GM18526 (cell line): ENCODE results near the gene CYB5RL.
A peak's percentile ranks its signal among the peaks of the same experiment; 100 is the strongest.

Experiments
- POLR2A ChIP-seq: IDR thresholded peaks from 3 replicates; pipeline ENCODE4 v1.6.1; 2011; ENCODE audit not compliant: insufficient read length; ENCODE audit errors: extremely low read depth

Gene CYB5RL, protein sequence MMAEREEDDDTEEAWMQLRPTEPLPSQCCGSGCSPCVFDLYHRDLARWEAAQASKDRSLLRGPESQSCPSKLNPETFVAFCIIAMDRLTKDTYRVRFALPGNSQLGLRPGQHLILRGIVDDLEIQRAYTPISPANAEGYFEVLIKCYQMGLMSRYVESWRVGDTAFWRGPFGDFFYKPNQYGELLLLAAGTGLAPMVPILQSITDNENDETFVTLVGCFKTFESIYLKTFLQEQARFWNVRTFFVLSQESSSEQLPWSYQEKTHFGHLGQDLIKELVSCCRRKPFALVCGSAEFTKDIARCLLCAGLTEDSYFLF

DNA sequence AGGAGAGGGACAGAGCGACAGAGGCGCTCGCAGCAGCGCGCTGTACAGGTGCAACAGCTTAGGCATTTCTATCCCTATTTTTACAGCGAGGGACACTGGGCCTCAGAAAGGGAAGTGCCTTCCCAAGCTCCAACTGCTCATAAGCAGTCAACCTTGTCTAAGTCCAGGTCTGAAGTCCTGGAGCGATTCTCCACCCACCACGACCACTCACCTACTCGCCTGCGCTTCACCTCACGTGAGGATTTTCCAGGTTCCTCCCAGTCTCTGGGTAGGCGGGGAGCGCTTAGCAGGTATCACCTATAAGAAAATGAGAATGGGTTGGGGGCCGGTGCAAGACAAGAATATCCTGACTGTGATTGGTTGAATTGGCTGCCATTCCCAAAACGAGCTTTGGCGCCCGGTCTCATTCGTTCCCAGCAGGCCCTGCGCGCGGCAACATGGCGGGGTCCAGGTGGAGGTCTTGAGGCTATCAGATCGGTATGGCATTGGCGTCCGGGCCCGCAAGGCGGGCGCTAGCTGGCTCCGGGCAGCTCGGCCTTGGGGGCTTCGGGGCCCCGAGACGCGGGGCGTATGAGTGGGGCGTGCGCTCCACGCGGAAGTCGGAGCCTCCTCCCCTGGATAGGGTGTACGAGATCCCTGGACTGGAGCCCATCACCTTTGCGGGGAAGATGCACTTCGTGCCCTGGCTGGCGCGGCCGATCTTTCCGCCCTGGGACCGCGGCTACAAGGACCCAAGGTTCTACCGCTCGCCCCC, at the start of gene CYB5RL, which contains the start of gene MRPL37:
Gene CYB5RL (minus strand): TSS at position 266 of the 754 bp plus-strand sequence. CDS start 4,414 bp downstream, outside the sequence.
Gene MRPL37 (plus strand): TSS at position 403 of the 754 bp plus-strand sequence. CDS start 77 bp downstream, at position 480.
- TF ChIP-seq POLR2A = peak; percentile 88

DNA sequence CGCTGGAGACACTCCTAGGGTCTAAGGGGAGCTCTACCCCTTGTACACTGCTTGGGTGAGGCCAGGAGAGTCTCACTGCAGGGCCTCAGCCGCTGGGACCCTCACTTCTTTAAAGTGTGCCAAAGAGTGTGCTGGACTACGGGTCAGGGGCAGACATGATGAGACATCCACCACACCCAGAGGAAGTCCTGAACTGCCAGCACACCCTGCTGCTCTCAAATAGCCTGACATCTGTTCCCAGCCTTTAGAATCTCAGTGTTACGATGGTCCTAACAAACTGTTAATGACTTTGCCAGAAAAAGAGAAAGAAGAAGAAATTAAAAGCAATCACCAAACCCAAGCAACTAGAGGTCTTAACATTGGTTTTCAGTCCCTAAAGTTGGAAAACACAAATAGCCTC, 49.1 kb upstream of the CYB5RL start:
- no peak for TF ChIP-seq POLR2A

DNA sequence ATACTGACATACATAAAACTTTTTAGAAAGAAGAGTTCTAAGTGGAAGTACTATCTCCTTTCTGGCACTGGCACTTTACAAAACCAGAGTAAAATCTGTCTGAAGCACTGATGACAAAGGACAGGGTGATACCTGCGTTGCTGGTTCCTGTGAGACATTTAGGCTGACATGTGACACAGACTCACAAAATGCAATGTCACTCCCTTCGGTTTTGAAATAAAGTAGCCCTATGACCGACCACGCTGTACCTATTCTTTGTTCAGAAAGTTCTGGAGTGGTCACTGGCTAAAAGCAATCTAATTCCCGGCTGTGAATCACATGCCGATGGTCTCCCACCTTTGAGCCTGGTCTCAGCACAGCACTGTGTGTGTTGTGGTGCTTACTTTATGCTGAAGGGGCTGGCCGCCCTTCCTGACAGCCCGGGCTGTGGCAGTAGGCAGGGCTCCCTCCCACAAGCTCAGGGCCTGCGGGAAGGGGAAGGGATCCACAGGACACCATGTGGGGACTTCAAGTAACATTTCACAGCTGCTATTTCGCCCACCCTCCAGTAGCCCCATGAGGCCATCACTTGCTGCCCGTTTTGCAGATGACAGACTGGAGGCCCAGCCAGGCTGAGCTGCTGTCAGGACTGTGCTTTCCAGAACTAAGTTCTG, 48.2 kb upstream of the CYB5RL start:
- no peak for TF ChIP-seq POLR2A

DNA sequence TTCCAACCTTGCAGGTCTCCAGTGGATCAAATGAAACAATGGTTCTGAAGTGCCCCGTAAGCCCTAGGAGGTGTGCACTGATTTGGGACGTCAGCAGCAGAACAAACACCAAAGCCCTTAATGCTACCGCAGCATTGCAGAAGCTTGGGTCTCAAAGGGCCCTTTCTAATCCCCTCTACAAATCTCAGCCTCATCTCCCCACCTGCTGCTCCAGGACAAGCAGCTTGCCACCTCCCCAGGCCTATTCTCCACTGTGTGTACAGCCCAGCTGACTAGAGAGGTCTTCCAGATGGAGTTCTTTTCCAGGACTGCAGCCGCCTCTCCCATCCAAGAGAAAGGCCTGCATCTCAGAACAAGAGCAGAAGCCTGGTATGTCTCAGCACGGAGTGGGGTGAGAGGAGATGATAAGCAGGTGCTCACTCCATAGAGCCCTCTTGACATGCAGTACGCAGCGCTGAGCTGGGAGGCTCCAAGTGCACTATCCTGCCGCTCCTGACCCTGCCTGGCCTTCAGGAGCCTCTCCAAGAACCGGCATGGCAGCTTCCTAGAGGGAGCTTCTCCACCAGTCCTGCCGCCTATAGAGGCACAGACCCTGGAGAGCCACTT, 46.4 kb upstream of the CYB5RL start:
- no peak for TF ChIP-seq POLR2A

DNA sequence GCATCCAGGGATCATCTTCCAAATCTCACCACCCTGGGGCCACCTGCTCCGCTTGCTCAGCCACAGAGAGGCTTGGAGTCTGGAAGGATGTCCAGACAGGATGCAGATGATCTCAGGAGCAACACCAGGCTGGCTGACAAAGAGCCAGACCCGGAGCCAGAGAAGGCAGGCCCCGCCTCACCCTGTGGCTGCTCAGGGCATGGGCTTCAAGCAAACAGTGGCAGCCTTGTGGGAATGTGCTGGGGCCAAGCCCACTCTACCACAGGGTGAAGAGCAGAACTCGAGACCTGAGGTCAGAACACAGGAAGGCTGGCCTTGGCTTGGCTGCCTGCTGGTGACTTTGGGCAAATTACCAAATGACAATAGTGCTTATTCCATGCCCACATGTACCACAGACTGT, 45.7 kb upstream of the CYB5RL start:
- TF ChIP-seq POLR2A = no peak

DNA sequence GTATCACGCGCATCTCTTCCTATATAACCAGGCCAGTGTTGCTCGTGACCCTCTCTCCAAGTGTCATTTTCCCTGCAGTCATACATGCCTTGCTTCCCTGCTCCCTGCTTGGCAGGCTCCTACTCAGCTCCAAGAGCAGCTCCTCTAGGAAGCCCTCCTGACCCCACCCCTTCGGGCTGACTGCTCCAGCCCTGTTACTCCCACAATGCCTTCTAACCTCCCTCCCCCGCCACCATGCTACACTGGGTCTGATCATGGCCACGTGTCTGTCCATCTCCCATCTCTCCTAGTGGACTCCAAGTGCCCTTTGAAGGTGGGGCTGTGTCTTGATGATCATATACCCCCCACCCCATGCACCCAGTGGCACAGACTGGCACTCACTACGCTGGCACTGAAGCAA, 44.8 kb upstream of the CYB5RL start:
- no peak for TF ChIP-seq POLR2A

DNA sequence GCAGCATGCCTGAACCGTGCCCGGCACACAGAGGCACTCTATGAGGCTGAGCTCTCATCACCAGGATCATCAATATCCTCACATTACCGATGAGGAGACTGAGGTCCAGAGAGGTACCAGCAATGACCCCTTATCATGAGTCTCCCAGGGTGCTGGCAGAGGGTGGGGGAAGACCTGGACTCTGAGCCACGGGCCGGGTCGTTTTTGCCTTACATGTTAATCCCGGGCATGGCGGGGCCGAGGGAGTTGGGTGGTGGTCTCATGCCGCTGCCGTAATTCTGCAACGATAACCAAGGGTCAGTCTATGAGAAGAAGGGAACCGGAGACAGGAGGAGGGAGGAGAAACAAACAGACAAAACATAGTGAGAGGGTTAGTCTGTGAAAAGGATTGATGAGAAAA, 43.2 kb upstream of the CYB5RL start:
- no peak for TF ChIP-seq POLR2A

DNA sequence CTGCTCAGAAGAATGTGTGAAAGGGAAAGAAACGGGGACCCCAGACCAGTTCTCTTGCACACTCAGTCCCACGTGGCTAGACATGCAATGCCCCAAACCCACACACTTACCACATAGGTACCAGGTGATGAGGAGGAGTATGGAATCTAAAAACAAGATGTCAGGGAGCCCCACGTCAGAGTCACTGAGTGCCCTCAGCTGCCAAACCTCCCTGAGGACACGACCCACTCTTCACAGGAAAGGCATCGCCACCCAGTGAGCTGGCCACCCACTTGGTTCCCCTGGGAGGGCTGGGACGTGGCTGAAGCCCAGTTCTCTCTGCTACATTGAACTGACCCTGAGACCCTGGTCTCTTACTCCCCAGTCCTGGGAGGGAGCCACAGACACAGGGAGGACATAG, 41.5 kb upstream of the CYB5RL start:
- TF ChIP-seq POLR2A = no peak

DNA sequence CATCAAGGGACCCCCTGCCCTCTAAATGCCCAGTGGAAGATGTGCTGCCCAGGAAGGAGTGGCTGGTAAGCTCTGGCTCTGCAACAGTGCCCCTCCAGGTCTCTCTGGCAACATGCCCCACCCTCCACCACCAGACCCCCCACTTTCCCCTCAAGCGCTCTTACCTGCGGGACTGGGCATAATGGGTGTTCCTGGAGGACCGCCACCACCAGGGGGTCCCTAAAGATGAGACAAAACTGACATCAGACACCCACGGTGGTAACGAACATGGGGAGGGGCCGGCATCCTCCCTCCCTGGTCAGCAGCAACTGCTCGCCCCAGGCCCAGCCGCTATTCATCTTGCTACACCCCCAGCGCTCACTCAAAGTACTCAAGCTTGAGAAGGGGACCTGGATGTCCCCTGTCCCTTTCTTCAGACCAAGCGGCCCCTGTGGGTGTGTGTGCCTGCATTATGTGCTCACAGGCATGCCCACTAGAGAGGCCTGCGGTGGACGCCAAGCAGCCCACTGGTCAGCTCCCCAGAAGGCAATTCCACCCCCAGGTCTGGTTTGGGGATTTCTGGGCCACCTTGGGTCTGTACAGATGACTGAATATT, 41.0 kb upstream of the CYB5RL start:
- TF ChIP-seq POLR2A = no peak

DNA sequence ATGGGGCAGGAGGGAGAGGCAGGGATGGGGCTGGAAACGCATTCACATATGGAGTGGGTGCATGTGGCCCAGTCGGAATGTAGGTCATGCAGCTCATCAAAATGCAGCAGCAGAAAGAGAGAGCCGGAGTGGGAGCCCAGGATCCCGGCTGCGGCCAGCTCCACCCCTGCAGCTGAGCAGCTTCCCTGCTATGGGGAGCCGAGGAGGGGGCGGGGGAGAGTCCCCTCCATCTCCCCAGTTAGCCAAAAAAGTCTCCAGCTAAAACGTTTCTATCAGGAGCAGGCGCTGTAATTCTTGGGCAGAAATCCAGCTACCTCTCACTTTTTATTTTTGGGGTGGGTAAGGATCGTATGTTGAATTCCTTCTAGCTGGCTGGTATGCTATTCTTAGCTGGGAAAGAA, 39.8 kb upstream of the CYB5RL start:
- TF ChIP-seq POLR2A = no peak

DNA sequence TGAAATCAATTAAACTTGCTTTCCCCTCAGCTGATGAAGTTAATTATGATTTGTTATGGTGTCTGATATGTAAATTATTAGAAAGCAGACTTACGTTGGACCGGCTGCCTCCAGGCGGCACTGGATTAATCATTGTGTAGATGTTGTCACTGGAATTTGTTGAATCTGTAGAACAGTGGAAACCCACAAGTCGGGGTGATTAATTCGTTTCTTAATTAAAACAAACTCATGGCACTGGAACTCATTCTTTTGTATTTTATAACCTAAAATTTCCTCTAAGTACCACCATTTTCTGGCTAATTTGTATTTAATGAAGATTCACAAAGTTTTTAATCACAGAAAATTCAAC, 39.2 kb upstream of the CYB5RL start:
- no peak for TF ChIP-seq POLR2A

DNA sequence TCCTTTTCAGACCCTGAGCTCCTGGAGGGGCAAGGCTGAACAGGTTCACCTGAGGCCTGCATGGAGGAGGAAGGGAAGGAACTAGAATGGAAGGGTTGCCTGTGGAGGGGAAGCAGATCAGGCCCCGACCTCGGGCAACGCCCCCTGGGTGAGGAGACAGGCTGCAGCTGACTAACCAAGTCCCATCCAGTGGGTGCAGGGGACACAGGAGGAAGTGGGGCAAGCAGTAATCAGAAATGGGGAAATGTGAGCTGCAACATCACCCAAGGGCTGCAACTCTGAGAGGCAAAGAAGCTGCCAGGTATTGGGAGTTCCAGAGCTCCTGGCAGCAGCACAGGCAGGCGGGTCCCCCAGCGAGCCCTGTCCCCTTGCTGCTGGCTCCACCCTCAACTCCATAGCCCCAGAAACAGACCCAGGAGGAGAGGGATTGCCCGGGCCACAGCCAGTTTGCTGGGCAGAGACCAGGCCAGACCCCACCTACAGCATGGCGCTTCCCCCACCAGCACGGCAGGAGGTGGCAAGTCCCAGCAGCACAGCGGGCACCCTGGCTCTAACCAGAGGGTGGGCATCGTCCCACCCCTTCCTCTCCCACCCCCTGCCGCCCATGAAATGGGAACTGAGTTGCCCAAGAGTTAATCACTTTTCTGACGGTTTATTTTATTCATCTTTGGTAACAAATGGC, 38.7 kb upstream of the CYB5RL start:
- TF ChIP-seq POLR2A = no peak

DNA sequence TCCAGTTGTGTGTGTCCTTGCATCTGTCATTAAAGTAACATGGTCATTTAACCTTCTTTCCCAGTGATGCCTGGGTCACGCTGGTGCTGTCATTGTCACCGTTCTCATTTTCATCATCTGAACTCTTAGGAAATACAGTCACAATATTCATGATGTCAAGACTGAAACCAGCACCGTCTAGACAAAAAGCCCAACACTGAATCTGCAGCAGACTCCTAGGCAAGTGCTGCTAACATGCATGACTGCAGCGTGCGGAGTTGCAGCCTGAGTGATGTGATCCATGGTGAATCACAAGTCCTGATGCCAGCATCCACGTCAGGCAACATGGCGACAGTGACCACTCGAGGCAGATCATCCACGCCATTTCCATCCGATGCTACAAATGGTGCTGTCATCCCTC, 37.8 kb upstream of the CYB5RL start:
- no peak for TF ChIP-seq POLR2A

DNA sequence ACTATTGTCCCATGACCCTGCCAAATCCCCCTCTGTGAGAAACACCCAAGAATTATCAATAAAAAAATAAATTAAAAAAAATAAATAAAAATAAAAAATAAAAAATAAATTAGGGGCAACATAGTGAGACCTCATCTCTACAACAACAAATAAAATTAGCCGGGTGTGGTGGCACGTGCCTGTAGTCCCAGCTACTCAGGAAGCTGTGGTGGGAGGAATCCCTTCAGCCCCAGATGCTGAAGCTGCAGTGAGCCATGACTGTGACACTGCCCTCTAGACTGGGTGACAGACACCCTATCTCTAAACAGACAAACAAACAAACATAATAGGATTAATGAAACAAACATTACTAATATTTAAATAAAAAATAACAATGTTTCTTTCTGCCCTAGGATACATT, 34.5 kb upstream of the CYB5RL start:
- no peak for TF ChIP-seq POLR2A
